ENCODE results near the gene GALNT14. TPM values are rescaled to one million over a fixed set of nuclear protein-coding genes. Genes with fewer than 3 reads are reported as not detected.

Gene GALNT14
- total and polyA plus RNA-seq, 2 donors (not counting 1 experiment from before 2014, with no cell fraction given): 0.15 to 0.83 TPM

DNA sequence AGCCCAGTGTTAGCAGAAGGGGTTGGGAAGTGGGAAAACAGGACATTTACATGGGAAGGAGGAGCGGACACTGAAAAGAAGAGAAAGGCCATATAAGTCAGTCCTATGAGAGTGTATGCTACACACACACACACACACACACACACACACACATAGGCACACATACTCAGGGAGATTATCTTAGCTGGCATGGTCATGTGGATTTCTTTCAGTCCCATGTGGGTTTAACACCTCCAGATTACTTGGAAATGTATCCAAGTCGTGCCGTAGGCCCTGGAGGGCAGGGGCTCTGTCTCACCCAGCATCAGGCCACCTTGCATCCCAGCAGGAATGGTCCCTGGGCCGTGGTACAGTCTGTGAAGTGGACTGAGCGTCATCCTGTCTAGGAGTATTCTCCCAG is 217.7 kb downstream of the GALNT14 start:
- Histone ChIP-seq H4K20me1 (ENCODE audit: control insufficient read depth, extremely low read depth, insufficient read depth, low read length) (no peaks in the 10 kb centered on the region), H3K9ac (ENCODE audit: insufficient read depth, low read length) (no peak overlapping the region), H3K4me3 (replicated peaks in 1 of 4; ENCODE audit: control extremely low read depth in 1 of 4, insufficient read depth in 1 of 4, low read depth in 3 of 4, low read length in 4 of 4) (no peak overlapping the region), H3K27me3 (ENCODE audit: control insufficient read depth, insufficient read depth, low read length) (no peaks in the 10 kb centered on the region), H3K4me1 (ENCODE audit: control insufficient read depth, extremely low read depth, insufficient read depth, low read length) (no peaks in the 10 kb centered on the region), H3K9me3 (ENCODE audit: control insufficient read depth, insufficient read depth, low read depth, low read length) (no peaks in the 10 kb centered on the region), H3K36me3 (ENCODE audit: control insufficient read depth, insufficient read depth, low read length) (no peaks in the 10 kb centered on the region), H3K27ac (ENCODE audit: insufficient read depth, low read length) (no peak overlapping the region), H2AFZ (ENCODE audit: low read length) (no peak overlapping the region), H3K4me2 (ENCODE audit: extremely low read depth, insufficient read depth, low read length) (no peak overlapping the region), H3K79me2 (ENCODE audit: control insufficient read depth, insufficient read depth, low read length) (no peaks in the 10 kb centered on the region)
- DNase-seq (ENCODE audit: low read depth in 2 of 2): no peak
- TF ChIP-seq, protein P1, sequence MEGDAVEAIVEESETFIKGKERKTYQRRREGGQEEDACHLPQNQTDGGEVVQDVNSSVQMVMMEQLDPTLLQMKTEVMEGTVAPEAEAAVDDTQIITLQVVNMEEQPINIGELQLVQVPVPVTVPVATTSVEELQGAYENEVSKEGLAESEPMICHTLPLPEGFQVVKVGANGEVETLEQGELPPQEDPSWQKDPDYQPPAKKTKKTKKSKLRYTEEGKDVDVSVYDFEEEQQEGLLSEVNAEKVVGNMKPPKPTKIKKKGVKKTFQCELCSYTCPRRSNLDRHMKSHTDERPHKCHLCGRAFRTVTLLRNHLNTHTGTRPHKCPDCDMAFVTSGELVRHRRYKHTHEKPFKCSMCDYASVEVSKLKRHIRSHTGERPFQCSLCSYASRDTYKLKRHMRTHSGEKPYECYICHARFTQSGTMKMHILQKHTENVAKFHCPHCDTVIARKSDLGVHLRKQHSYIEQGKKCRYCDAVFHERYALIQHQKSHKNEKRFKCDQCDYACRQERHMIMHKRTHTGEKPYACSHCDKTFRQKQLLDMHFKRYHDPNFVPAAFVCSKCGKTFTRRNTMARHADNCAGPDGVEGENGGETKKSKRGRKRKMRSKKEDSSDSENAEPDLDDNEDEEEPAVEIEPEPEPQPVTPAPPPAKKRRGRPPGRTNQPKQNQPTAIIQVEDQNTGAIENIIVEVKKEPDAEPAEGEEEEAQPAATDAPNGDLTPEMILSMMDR (conservative IDR thresholded peaks at IDR 0.05 in 1 of 2, IDR thresholded peaks at IDR 0.05 in 1 of 2; ENCODE audit: low read depth in 1 of 2, low read length in 2 of 2): no peak
- no peak for TF ChIP-seq EZH2 (IDR thresholded peaks at IDR 0.05; ENCODE audit: low read length, missing control alignments)

GRCh38 chr2:30915486-30915885 is 222.8 kb downstream of the GALNT14 start:
- Histone ChIP-seq H2AFZ (ENCODE audit: low read length) (no peak overlapping the region), H3K4me1 (ENCODE audit: control insufficient read depth, extremely low read depth, insufficient read depth, low read length) (no peaks in the 10 kb centered on the region), H3K4me3 (replicated peaks in 1 of 4; ENCODE audit: control extremely low read depth in 1 of 4, insufficient read depth in 1 of 4, low read depth in 3 of 4, low read length in 4 of 4) (no peak overlapping the region), H3K27ac (ENCODE audit: insufficient read depth, low read length) (no peak overlapping the region), H3K4me2 (ENCODE audit: extremely low read depth, insufficient read depth, low read length) (no peak overlapping the region), H3K79me2 (ENCODE audit: control insufficient read depth, insufficient read depth, low read length) (no peaks in the 10 kb centered on the region), H3K9ac (ENCODE audit: insufficient read depth, low read length) (no peak overlapping the region), H3K27me3 (ENCODE audit: control insufficient read depth, insufficient read depth, low read length) (no peaks in the 10 kb centered on the region), H3K9me3 (ENCODE audit: control insufficient read depth, insufficient read depth, low read depth, low read length) (no peaks in the 10 kb centered on the region), H3K36me3 (ENCODE audit: control insufficient read depth, insufficient read depth, low read length) (no peaks in the 10 kb centered on the region), H4K20me1 (ENCODE audit: control insufficient read depth, extremely low read depth, insufficient read depth, low read length) (no peaks in the 10 kb centered on the region)
- TF ChIP-seq EZH2 (IDR thresholded peaks at IDR 0.05; ENCODE audit: low read length, missing control alignments): no peak
- TF ChIP-seq, protein P1 (conservative IDR thresholded peaks at IDR 0.05 in 1 of 2, IDR thresholded peaks at IDR 0.05 in 1 of 2; ENCODE audit: low read depth in 1 of 2, low read length in 2 of 2): no peak
- no peak for DNase-seq (ENCODE audit: low read depth in 2 of 2)

GRCh38 chr2:30914456-30914855 is 223.8 kb downstream of the GALNT14 start:
- Histone ChIP-seq H4K20me1 (ENCODE audit: control insufficient read depth, extremely low read depth, insufficient read depth, low read length) (no peaks in the 10 kb centered on the region), H3K4me2 (ENCODE audit: extremely low read depth, insufficient read depth, low read length) (no peak overlapping the region), H3K79me2 (ENCODE audit: control insufficient read depth, insufficient read depth, low read length) (no peaks in the 10 kb centered on the region), H3K36me3 (ENCODE audit: control insufficient read depth, insufficient read depth, low read length) (no peaks in the 10 kb centered on the region), H3K27me3 (ENCODE audit: control insufficient read depth, insufficient read depth, low read length) (no peaks in the 10 kb centered on the region), H3K4me3 (replicated peaks in 1 of 4; ENCODE audit: control extremely low read depth in 1 of 4, insufficient read depth in 1 of 4, low read depth in 3 of 4, low read length in 4 of 4) (no peak overlapping the region), H3K9me3 (ENCODE audit: control insufficient read depth, insufficient read depth, low read depth, low read length) (no peaks in the 10 kb centered on the region), H2AFZ (ENCODE audit: low read length) (no peak overlapping the region), H3K9ac (ENCODE audit: insufficient read depth, low read length) (no peak overlapping the region), H3K27ac (ENCODE audit: insufficient read depth, low read length) (no peak overlapping the region), H3K4me1 (ENCODE audit: control insufficient read depth, extremely low read depth, insufficient read depth, low read length) (no peaks in the 10 kb centered on the region)
- no peak for TF ChIP-seq EZH2 (IDR thresholded peaks at IDR 0.05; ENCODE audit: low read length, missing control alignments)
- TF ChIP-seq, protein P1 (conservative IDR thresholded peaks at IDR 0.05 in 1 of 2, IDR thresholded peaks at IDR 0.05 in 1 of 2; ENCODE audit: low read depth in 1 of 2, low read length in 2 of 2): no peak
- no peak for DNase-seq (ENCODE audit: low read depth in 2 of 2)

All from fibroblast of lung (primary cell).